ENCODE data around the gene NAV3. TPM values are rescaled to one million over a fixed set of nuclear protein-coding genes. Genes with fewer than 3 reads are reported as not detected.

The NAV3 gene
- total and polyA plus RNA-seq, 4 donors: 0.22 to 1.7 (median 0.71) TPM

DNA sequence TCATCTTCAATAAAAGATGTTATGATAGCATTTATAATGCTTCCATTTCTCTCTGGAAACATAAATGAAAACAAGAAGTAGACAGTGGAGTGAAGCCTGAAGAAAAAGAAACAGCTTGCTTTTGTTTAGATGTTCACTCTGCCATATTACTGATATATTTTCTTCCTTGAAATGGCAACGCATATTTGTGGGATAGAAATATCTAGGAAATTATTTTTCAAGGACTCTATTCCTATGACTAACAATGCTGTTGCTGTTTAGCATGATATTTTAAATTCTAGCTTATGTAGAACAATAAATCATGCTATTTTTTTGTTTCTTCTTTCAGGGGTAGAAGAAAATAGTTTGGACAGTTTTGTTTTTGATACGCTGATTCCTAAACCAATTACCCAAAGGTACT is 359.0 kb downstream of the NAV3 start:
- 78% methylated on average over 2 of the region's 2 CpGs for WGBS
- no peaks in the 10 kb centered on the region for H3K9me3 ChIP-seq (ENCODE audit: control insufficient read depth in 4 of 4, low read length in 3 of 4)
- H3K27ac ChIP-seq (ENCODE audit: low read depth in 1 of 2, low read length in 2 of 2): no peak overlapping the region
- DNase-seq (ENCODE audit: low spot score): no peak
- TF ChIP-seq, protein P1, sequence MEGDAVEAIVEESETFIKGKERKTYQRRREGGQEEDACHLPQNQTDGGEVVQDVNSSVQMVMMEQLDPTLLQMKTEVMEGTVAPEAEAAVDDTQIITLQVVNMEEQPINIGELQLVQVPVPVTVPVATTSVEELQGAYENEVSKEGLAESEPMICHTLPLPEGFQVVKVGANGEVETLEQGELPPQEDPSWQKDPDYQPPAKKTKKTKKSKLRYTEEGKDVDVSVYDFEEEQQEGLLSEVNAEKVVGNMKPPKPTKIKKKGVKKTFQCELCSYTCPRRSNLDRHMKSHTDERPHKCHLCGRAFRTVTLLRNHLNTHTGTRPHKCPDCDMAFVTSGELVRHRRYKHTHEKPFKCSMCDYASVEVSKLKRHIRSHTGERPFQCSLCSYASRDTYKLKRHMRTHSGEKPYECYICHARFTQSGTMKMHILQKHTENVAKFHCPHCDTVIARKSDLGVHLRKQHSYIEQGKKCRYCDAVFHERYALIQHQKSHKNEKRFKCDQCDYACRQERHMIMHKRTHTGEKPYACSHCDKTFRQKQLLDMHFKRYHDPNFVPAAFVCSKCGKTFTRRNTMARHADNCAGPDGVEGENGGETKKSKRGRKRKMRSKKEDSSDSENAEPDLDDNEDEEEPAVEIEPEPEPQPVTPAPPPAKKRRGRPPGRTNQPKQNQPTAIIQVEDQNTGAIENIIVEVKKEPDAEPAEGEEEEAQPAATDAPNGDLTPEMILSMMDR (IDR thresholded peaks at IDR 0.05; ENCODE audit: low read depth, low read length, missing input control): no peak
- H3K9ac ChIP-seq (ENCODE audit: low read depth in 1 of 2, low read length in 2 of 2): no peak overlapping the region
- H3K36me3 ChIP-seq (ENCODE audit: control insufficient read depth in 4 of 4, insufficient read depth in 3 of 4, low read depth in 1 of 4, low read length in 3 of 4): no peaks in the 10 kb centered on the region
- peaks cover 0 to 4% (median 0%) of the 10 kb centered on the region in 4 donors for H3K27me3 ChIP-seq (ENCODE audit: control insufficient read depth in 4 of 4, insufficient read depth in 4 of 4, low read length in 3 of 4)
- no peak overlapping the region for H3K4me3 ChIP-seq (ENCODE audit: low read depth in 1 of 3, low read length in 3 of 3)
- no peaks in the 10 kb centered on the region for H3K4me1 ChIP-seq (ENCODE audit: control insufficient read depth in 4 of 4, insufficient read depth in 4 of 4, low read length in 3 of 4)

DNA sequence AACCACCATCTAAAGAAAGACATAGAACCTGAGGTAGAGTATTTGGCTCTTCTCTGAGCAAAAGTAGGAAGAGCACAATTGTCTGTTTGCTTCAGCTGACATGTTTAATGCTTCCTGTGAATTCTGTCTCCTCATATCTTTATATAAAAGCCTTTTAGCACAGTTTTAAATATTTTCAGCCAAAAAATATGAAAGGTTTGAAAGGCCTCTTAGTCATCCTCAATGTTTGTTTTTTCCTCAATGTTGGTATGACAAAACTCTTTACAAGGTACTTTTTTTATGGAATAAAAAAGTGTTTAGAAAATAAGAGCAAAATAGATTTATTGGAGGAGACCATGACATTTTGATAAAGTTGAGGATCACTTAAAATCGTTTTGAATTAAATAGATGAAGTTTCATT is 360.9 kb downstream of the NAV3 start:
- no peak for DNase-seq (ENCODE audit: low spot score)
- Histone ChIP-seq H3K4me3 (ENCODE audit: low read depth in 1 of 3, low read length in 3 of 3) (no peak overlapping the region), H3K9ac (ENCODE audit: low read depth in 1 of 2, low read length in 2 of 2) (no peak overlapping the region), H3K27me3 (ENCODE audit: control insufficient read depth in 4 of 4, insufficient read depth in 4 of 4, low read length in 3 of 4) (peaks cover 0 to 4% (median 0%) of the 10 kb centered on the region in 4 donors), H3K27ac (ENCODE audit: low read depth in 1 of 2, low read length in 2 of 2) (no peak overlapping the region), H3K4me1 (ENCODE audit: control insufficient read depth in 4 of 4, insufficient read depth in 4 of 4, low read length in 3 of 4) (no peaks in the 10 kb centered on the region), H3K9me3 (ENCODE audit: control insufficient read depth in 4 of 4, low read length in 3 of 4) (no peaks in the 10 kb centered on the region), H3K36me3 (ENCODE audit: control insufficient read depth in 4 of 4, insufficient read depth in 3 of 4, low read depth in 1 of 4, low read length in 3 of 4) (no peaks in the 10 kb centered on the region)
- TF ChIP-seq, protein P2, sequence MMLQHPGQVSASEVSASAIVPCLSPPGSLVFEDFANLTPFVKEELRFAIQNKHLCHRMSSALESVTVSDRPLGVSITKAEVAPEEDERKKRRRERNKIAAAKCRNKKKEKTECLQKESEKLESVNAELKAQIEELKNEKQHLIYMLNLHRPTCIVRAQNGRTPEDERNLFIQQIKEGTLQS (IDR thresholded peaks at IDR 0.05): no peak
- no peak for TF ChIP-seq JUND (IDR thresholded peaks at IDR 0.05)
- TF ChIP-seq FOXA2 (IDR thresholded peaks at IDR 0.05): no peak
- TF ChIP-seq, protein P3, sequence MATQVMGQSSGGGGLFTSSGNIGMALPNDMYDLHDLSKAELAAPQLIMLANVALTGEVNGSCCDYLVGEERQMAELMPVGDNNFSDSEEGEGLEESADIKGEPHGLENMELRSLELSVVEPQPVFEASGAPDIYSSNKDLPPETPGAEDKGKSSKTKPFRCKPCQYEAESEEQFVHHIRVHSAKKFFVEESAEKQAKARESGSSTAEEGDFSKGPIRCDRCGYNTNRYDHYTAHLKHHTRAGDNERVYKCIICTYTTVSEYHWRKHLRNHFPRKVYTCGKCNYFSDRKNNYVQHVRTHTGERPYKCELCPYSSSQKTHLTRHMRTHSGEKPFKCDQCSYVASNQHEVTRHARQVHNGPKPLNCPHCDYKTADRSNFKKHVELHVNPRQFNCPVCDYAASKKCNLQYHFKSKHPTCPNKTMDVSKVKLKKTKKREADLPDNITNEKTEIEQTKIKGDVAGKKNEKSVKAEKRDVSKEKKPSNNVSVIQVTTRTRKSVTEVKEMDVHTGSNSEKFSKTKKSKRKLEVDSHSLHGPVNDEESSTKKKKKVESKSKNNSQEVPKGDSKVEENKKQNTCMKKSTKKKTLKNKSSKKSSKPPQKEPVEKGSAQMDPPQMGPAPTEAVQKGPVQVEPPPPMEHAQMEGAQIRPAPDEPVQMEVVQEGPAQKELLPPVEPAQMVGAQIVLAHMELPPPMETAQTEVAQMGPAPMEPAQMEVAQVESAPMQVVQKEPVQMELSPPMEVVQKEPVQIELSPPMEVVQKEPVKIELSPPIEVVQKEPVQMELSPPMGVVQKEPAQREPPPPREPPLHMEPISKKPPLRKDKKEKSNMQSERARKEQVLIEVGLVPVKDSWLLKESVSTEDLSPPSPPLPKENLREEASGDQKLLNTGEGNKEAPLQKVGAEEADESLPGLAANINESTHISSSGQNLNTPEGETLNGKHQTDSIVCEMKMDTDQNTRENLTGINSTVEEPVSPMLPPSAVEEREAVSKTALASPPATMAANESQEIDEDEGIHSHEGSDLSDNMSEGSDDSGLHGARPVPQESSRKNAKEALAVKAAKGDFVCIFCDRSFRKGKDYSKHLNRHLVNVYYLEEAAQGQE (IDR thresholded peaks at IDR 0.05): no peak
- TF ChIP-seq, protein P4, sequence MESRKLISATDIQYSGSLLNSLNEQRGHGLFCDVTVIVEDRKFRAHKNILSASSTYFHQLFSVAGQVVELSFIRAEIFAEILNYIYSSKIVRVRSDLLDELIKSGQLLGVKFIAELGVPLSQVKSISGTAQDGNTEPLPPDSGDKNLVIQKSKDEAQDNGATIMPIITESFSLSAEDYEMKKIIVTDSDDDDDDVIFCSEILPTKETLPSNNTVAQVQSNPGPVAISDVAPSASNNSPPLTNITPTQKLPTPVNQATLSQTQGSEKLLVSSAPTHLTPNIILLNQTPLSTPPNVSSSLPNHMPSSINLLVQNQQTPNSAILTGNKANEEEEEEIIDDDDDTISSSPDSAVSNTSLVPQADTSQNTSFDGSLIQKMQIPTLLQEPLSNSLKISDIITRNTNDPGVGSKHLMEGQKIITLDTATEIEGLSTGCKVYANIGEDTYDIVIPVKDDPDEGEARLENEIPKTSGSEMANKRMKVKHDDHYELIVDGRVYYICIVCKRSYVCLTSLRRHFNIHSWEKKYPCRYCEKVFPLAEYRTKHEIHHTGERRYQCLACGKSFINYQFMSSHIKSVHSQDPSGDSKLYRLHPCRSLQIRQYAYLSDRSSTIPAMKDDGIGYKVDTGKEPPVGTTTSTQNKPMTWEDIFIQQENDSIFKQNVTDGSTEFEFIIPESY (IDR thresholded peaks at IDR 0.05): no peak
- TF ChIP-seq FOXA1 (IDR thresholded peaks at IDR 0.05): no peak
- TF ChIP-seq EGR1 (IDR thresholded peaks at IDR 0.05; ENCODE audit: low read depth in 2 of 2): no peak
- TF ChIP-seq RAD21 (IDR thresholded peaks at IDR 0.05): no peak
- no peak for TF ChIP-seq HNF4A (conservative IDR thresholded peaks at IDR 0.05)
- WGBS: 35% methylated on average over 1 of the region's 1 CpG

DNA sequence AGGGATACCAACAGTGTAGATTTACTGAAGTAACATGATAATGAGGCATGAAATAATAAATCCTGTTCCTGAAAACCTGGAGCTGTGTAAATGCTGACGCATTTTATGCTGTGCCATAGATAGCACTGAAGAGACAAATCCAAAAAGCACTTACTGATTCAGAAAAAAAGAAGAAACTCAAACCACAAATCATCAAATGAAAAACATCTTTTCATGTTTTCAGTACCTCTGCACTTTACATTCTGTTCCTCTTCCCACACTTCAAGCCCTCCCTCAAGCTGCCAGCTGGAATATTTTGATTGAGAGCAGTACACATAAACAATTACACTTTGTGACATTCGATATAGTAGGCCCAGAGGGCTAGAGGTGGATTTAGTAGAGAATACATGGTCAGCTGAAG is 362.3 kb downstream of the NAV3 start:
- H3K27ac ChIP-seq (ENCODE audit: low read depth in 1 of 2, low read length in 2 of 2): no peak overlapping the region
- H3K36me3 ChIP-seq (ENCODE audit: control insufficient read depth in 4 of 4, insufficient read depth in 3 of 4, low read depth in 1 of 4, low read length in 3 of 4): no peaks in the 10 kb centered on the region
- H3K9ac ChIP-seq (ENCODE audit: low read depth in 1 of 2, low read length in 2 of 2): no peak overlapping the region
- peaks cover 0 to 4% (median 0%) of the 10 kb centered on the region in 4 donors for H3K27me3 ChIP-seq (ENCODE audit: control insufficient read depth in 4 of 4, insufficient read depth in 4 of 4, low read length in 3 of 4)
- DNase-seq (ENCODE audit: low spot score): no peak
- no peaks in the 10 kb centered on the region for H3K9me3 ChIP-seq (ENCODE audit: control insufficient read depth in 4 of 4, low read length in 3 of 4)
- no peak overlapping the region for H3K4me3 ChIP-seq (ENCODE audit: low read depth in 1 of 3, low read length in 3 of 3)
- TF ChIP-seq RXRA (IDR thresholded peaks at IDR 0.05) (no peak), HNF4G (IDR thresholded peaks at IDR 0.05) (no peak), HNF4A (conservative IDR thresholded peaks at IDR 0.05) (no peak), RAD21 (IDR thresholded peaks at IDR 0.05) (no peak), YY1 (IDR thresholded peaks at IDR 0.05) (no peak)
- WGBS: 86% methylated on average over 2 of the region's 2 CpGs
- no peaks in the 10 kb centered on the region for H3K4me1 ChIP-seq (ENCODE audit: control insufficient read depth in 4 of 4, insufficient read depth in 4 of 4, low read length in 3 of 4)
